PC-3 (cell line): Measurements from ENCODE around the gene FRA10AC1.

ENCODE experiments used
- EZH2 ChIP-seq: fragments of 300-600 bp; sonication (generic); IDR thresholded peaks from one replicate; pipeline ENCODE4 v1.6.1; 2017; ENCODE audit warnings: antibody characterized with exemption, mild to moderate bottlenecking, low read length; ENCODE audit not compliant: unreplicated experiment
- TF ChIP-seq, protein P1 (sequence below): fragments of 300-600 bp; sonication (generic); conservative IDR thresholded peaks from 2 replicates; pipeline ENCODE4 v1.5.1; 2017; ENCODE audit warnings: antibody characterized with exemption, low read depth, mild to moderate bottlenecking, low read length

- TF ChIP-seq, protein P1, sequence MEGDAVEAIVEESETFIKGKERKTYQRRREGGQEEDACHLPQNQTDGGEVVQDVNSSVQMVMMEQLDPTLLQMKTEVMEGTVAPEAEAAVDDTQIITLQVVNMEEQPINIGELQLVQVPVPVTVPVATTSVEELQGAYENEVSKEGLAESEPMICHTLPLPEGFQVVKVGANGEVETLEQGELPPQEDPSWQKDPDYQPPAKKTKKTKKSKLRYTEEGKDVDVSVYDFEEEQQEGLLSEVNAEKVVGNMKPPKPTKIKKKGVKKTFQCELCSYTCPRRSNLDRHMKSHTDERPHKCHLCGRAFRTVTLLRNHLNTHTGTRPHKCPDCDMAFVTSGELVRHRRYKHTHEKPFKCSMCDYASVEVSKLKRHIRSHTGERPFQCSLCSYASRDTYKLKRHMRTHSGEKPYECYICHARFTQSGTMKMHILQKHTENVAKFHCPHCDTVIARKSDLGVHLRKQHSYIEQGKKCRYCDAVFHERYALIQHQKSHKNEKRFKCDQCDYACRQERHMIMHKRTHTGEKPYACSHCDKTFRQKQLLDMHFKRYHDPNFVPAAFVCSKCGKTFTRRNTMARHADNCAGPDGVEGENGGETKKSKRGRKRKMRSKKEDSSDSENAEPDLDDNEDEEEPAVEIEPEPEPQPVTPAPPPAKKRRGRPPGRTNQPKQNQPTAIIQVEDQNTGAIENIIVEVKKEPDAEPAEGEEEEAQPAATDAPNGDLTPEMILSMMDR = no peak
- no peak for TF ChIP-seq EZH2
Observed at GRCh38 chr10:93687737-93688136, 14.7 kb downstream of the FRA10AC1 start.
